GM18861 (cell line): ENCODE data around the gene OR4D1.

Experiments
- ATAC-seq: cut with Tn5 transposase; IDR thresholded peaks from one replicate; pipeline ENCODE4 v1.9.1; 2021; ENCODE audit not compliant: unreplicated experiment

Gene OR4D1

GRCh38 chr17:58192612-58193011 is 44.4 kb downstream of the OR4D1 start, which contains the start of gene EPX:
EPX (plus strand) TSS chr17:58192726; CDS start chr17:58192847, 121 bp downstream.
- no peak for ATAC-seq

GRCh38 chr17:58193641-58194255 is 45.6 kb downstream of the OR4D1 start:
- no peak for ATAC-seq

DNA sequence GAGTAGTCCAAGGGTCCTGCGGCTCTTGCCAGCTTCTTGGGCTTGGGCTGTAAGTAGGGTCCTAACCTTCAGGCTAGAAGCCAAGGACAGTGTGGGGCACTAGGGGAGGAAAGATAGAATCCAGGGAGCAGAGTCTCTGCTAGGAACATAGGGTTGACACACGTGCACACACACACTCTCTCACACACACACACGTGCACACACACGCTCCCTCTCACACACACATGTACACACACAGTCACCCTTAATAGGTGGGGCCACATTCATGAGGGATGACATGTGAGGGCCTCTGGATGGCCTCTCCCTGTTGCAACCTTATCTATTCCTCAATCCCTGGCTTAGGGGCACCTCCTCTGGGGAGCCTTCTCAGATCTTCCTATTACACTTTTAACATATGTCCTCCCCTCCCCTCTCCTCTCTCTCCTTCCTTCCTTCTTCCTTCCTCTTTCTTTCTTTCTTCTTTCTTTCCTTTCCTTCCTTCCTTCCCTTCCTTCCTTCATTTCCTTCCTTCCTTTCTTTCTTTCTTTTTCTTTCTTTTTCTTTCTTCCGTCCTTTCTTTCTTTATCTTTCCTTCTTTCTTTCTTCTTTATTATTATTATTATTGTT is 47.4 kb downstream of the OR4D1 start:
- no peak for ATAC-seq

GRCh38 chr17:58196610-58197009 is 48.4 kb downstream of the OR4D1 start:
- ATAC-seq: no peak

- ATAC-seq: no peak
These were observed 51.9 kb downstream of the OR4D1 start for GRCh38 chr17:58200024-58200633.

DNA sequence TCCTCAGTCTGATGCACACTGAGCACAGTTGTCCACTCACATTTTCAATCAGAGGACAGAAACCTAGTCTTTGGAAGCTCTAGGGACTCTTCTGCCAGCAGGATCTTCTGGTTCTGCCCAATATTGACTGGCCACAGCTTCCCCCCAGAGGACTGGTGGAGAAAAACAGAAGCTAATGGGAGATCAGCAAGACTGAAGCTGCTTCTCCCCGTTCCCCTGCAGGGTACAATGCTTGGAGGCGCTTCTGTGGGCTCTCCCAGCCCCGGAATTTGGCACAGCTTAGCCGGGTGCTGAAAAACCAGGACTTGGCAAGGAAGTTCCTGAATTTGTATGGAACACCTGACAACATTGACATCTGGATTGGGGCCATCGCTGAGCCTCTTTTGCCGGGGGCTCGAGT is 54.7 kb downstream of the OR4D1 start:
- no peak for ATAC-seq

- ATAC-seq: no peak
These were observed 56.6 kb downstream of the OR4D1 start for GRCh38 chr17:58204796-58205195.

GRCh38 chr17:58205936-58206335 is 57.8 kb downstream of the OR4D1 start:
- ATAC-seq: no peak

DNA sequence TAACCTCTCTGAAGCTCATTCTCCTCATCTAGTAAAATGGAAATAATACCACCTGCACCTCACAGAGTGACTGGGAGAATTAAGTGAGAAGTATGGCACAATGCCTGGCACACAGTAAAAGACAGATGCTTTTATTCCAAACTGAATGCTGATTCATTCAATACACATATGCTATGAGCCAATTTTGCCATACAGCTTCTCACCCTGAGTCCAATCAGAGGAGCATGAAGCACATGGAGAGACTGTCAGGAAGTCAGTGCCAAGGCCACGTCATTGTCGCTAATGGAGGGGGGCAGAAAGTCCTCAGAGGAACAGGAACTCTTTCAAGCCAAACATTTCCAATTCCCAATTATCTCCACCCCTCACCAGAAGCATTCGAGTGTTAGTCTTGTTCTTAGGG is 59.3 kb downstream of the OR4D1 start:
- ATAC-seq: no peak

GRCh38 chr17:58208344-58208743 is 60.2 kb downstream of the OR4D1 start:
- ATAC-seq: no peak
